H1 (cell line): ENCODE data around the gene EPB41L2. TPM values are rescaled to one million over a fixed set of nuclear protein-coding genes. Genes with fewer than 3 reads are reported as not detected.

Experiments
- CTCF ChIA-PET: fragments of 300-600 bp; sonication (Branson Sonifier 250); formaldehyde crosslinking; loops from one replicate; lab custom pipeline; 2021; ENCODE audit not compliant: partially characterized antibody; lab: Charles Lee
- POLR2A ChIA-PET: fragments of 300-600 bp; sonication (Branson Sonifier 250); formaldehyde crosslinking; loops from one replicate; lab custom pipeline; 2021; ENCODE audit warnings: inconsistent platforms; ENCODE audit not compliant: partially characterized antibody; lab: Charles Lee
- DNase-seq, 2 experiments: peaks; one replicate each; pipeline versions ENCODE4 v3.0.0 to v3.0.0-alpha.2; 2010 to 2022; ENCODE audit warnings: low spot score in 2 of 2, low read depth in 1 of 2, mixed read lengths in 1 of 2
- FAIRE-seq: peaks from 2 replicates; lab custom pipeline; 2011; peaks lifted over from hg19 to GRCh38; lab: Jason Lieb, UNC
- H2AFZ ChIP-seq: 2 replicates; pipeline ENCODE4 v1.8.1; 2012; ENCODE audit warnings: low read length, inconsistent platforms
- H2AK5ac ChIP-seq: 2 replicates; pipeline ENCODE4 v1.6.1; 2013; ENCODE audit warnings: low read depth, low read length
- H2BK120ac ChIP-seq: replicated peaks from 2 replicates; pipeline ENCODE3; 2013; ENCODE audit warnings: low read depth, low read length, inconsistent platforms
- H2BK12ac ChIP-seq: 2 replicates; pipeline ENCODE4 v1.6.1; 2013; ENCODE audit warnings: low read depth, low read length
- H2BK15ac ChIP-seq: 2 replicates; pipeline ENCODE4 v1.6.1; 2013; ENCODE audit warnings: low read length
- H2BK20ac ChIP-seq: 2 replicates; pipeline ENCODE4 v1.6.1; 2013; ENCODE audit warnings: low read length
- H2BK5ac ChIP-seq: 2 replicates; pipeline ENCODE4 v1.6.1; 2013; ENCODE audit warnings: low read depth, low read length
- H3K14ac ChIP-seq: 2 replicates; pipeline ENCODE4 v1.6.1; 2013; ENCODE audit warnings: inconsistent platforms; ENCODE audit not compliant: insufficient read length
- H3K18ac ChIP-seq: 2 replicates; pipeline ENCODE4 v1.6.1; 2013; ENCODE audit warnings: low read length; ENCODE audit errors: extremely low read depth
- H3K23ac ChIP-seq: 2 replicates; pipeline ENCODE4 v1.6.1; 2013; ENCODE audit warnings: inconsistent platforms; ENCODE audit not compliant: insufficient read length
- H3K23me2 ChIP-seq: 2 replicates; pipeline ENCODE4 v1.6.1; 2013; ENCODE audit warnings: low read depth, low read length
- H3K27ac ChIP-seq: 2 replicates; pipeline ENCODE4 v1.6.1; 2011; ENCODE audit warnings: low read depth, low read length, inconsistent platforms
- H3K27me3 ChIP-seq, 4 experiments: replicated peaks in 1 of 4; 1 replicate in 1 of 4; 2 replicates in 3 of 4; pipeline versions ENCODE4 v1.6.1 to v1.8.1; 2011 to 2013; ENCODE audit warnings: low read length in 3 of 4, mild to moderate bottlenecking in 3 of 4, inconsistent platforms in 2 of 4, mixed read lengths in 2 of 4, moderate library complexity in 1 of 4; ENCODE audit not compliant: control insufficient read depth in 3 of 4, insufficient read depth in 3 of 4; ENCODE audit errors: extremely low read depth in 1 of 4
- H3K36me3 ChIP-seq, 4 experiments: 2 replicates each; pipeline versions ENCODE4 v1.6.1 to v1.8.1; 2011 to 2013; ENCODE audit warnings: mild to moderate bottlenecking in 4 of 4, low read length in 3 of 4, moderate library complexity in 2 of 4, control low read depth in 1 of 4, inconsistent platforms in 1 of 4; ENCODE audit not compliant: insufficient read depth in 4 of 4, control insufficient read depth in 2 of 4
- H3K4ac ChIP-seq: replicated peaks from 2 replicates; pipeline ENCODE3; 2013; ENCODE audit warnings: low read length, low read depth, mixed read lengths, inconsistent platforms; ENCODE audit not compliant: insufficient read length
- H3K4me1 ChIP-seq, 4 experiments: replicated peaks in 1 of 4; 1 replicate in 1 of 4; 2 replicates in 3 of 4; pipeline versions ENCODE4 v1.6.1 to v1.8.1; 2011 to 2013; ENCODE audit warnings: low read length in 3 of 4, inconsistent platforms in 2 of 4, mixed read lengths in 1 of 4; ENCODE audit not compliant: insufficient read depth in 4 of 4, control insufficient read depth in 3 of 4
- H3K4me2 ChIP-seq, 2 experiments: 2 replicates each; pipeline versions ENCODE4 v1.6.1 to v1.8.1; 2011 to 2013; ENCODE audit warnings: low read depth in 2 of 2, low read length in 2 of 2, control low read depth in 1 of 2, inconsistent platforms in 1 of 2, mild to moderate bottlenecking in 1 of 2; ENCODE audit not compliant: insufficient read depth in 1 of 2
- H3K4me3 ChIP-seq, 4 experiments: fragments of 200-600, 300-600 bp in 1 of 4; sonication (generic), shearing (Covaris generic), sonication (Bioruptor Twin) in 1 of 4; 2 replicates each; pipeline versions ENCODE4 v1.5.1 to v1.8.1; 2011 to 2016; ENCODE audit warnings: low read length in 4 of 4, low read depth in 3 of 4, control low read depth in 2 of 4, inconsistent platforms in 2 of 4, mild to moderate bottlenecking in 2 of 4, mixed read lengths in 1 of 4, moderate library complexity in 1 of 4; ENCODE audit not compliant: insufficient read depth in 2 of 4; ENCODE audit errors: extremely low read depth in 1 of 4
- H3K56ac ChIP-seq: replicated peaks from 2 replicates; pipeline ENCODE3; 2013; ENCODE audit warnings: low read depth, mild to moderate bottlenecking, mixed read lengths, low read length, inconsistent platforms; ENCODE audit not compliant: insufficient read length
- H3K79me1 ChIP-seq: 2 replicates; pipeline ENCODE4 v1.6.1; 2013; ENCODE audit warnings: low read depth, low read length, control low read depth
- H3K79me2 ChIP-seq, 2 experiments: 2 replicates each; pipeline versions ENCODE4 v1.6.1 to v1.8.1; 2012 to 2013; ENCODE audit warnings: low read length in 2 of 2, mild to moderate bottlenecking in 2 of 2, inconsistent platforms in 1 of 2; ENCODE audit not compliant: insufficient read depth in 2 of 2, control insufficient read depth in 1 of 2
- H3K9ac ChIP-seq, 4 experiments: replicated peaks in 1 of 4; 1 replicate in 1 of 4; 2 replicates in 3 of 4; pipeline versions ENCODE4 v1.6.1 to v1.8.1; 2011 to 2013; ENCODE audit warnings: low read depth in 3 of 4, low read length in 3 of 4, control low read depth in 2 of 4, mild to moderate bottlenecking in 2 of 4, moderate library complexity in 2 of 4, inconsistent platforms in 1 of 4; ENCODE audit errors: extremely low read depth in 1 of 4
- H3K9me3 ChIP-seq, 2 experiments: 2 replicates each; pipeline versions ENCODE4 v1.6.1 to v1.8.1; 2012 to 2013; ENCODE audit warnings: mild to moderate bottlenecking in 2 of 2, moderate library complexity in 2 of 2, control low read depth in 1 of 2, inconsistent platforms in 1 of 2, low read depth in 1 of 2, low read length in 1 of 2, mixed read lengths in 1 of 2; ENCODE audit not compliant: insufficient read depth in 2 of 2
- H4K20me1 ChIP-seq, 2 experiments: replicated peaks in 1 of 2; 2 replicates each; pipeline versions ENCODE3 to v1.8.1; 2011 to 2013; ENCODE audit warnings: inconsistent platforms in 2 of 2, low read length in 2 of 2, mild to moderate bottlenecking in 1 of 2; ENCODE audit not compliant: insufficient read depth in 2 of 2, control insufficient read depth in 1 of 2
- H4K5ac ChIP-seq: 2 replicates; pipeline ENCODE4 v1.6.1; 2013; ENCODE audit warnings: low read length, low read depth, mixed read lengths, inconsistent platforms; ENCODE audit not compliant: insufficient read length
- H4K8ac ChIP-seq: 2 replicates; pipeline ENCODE4 v1.8.0; 2013; ENCODE audit warnings: mild to moderate bottlenecking, moderate library complexity, low read length, inconsistent platforms; ENCODE audit not compliant: insufficient read depth; ENCODE audit errors: extremely low read depth
- H4K91ac ChIP-seq: replicated peaks from 2 replicates; pipeline ENCODE3; 2013; ENCODE audit warnings: low read length, mixed read lengths, inconsistent platforms; ENCODE audit not compliant: insufficient read length
- ASH2L ChIP-seq: fragments of 200-600, 300-600 bp; sonication (generic); IDR thresholded peaks from one replicate; pipeline ENCODE4 v1.7.1; 2017; ENCODE audit warnings: low read length
- CBX8 ChIP-seq: fragments of 300-800, 300-1000 bp; sonication (generic); IDR thresholded peaks from 2 replicates; pipeline ENCODE4 v1.7.1; 2016; ENCODE audit warnings: low read depth, low read length, borderline replicate concordance
- CREB1 ChIP-seq: IDR thresholded peaks from 2 replicates; pipeline ENCODE4 v1.6.1; 2012; ENCODE audit warnings: inconsistent platforms
- E2F6 ChIP-seq: IDR thresholded peaks from 2 replicates; pipeline ENCODE4 v1.6.1; 2012; ENCODE audit warnings: inconsistent platforms
- HDAC6 ChIP-seq: IDR thresholded peaks from one replicate; pipeline ENCODE4 v1.7.1; 2012; ENCODE audit warnings: low read depth, mild to moderate bottlenecking, inconsistent platforms, low read length, moderate library complexity
- JUN ChIP-seq: IDR thresholded peaks from 2 replicates; pipeline ENCODE4 v1.6.1; 2011; ENCODE audit warnings: low read depth, mild to moderate bottlenecking, improper control_type of control experiment, low read length
- MAFK ChIP-seq: IDR thresholded peaks from 2 replicates; pipeline ENCODE4 v1.6.1; 2012; ENCODE audit warnings: low read depth, mild to moderate bottlenecking, improper control_type of control experiment, low read length
- POLR2A ChIP-seq, 2 experiments: IDR thresholded peaks; 1 replicate in 1 of 2; 2 replicates in 1 of 2; pipeline ENCODE4 v1.6.1; 2011; ENCODE audit warnings: low read depth in 2 of 2, low read length in 2 of 2, mild to moderate bottlenecking in 2 of 2; ENCODE audit errors: control extremely low read depth in 1 of 2
- POLR2AphosphoS5 ChIP-seq: IDR thresholded peaks from 2 replicates; pipeline ENCODE4 v1.6.1; 2011; ENCODE audit warnings: low read depth, low read length
- RAD21 ChIP-seq, 2 experiments: IDR thresholded peaks in 1 of 2; conservative IDR thresholded peaks in 1 of 2; 2 replicates each; pipeline ENCODE4 v1.6.1; 2011; ENCODE audit warnings: low read depth in 2 of 2, low read length in 2 of 2, improper control_type of control experiment in 1 of 2, inconsistent platforms in 1 of 2, mild to moderate bottlenecking in 1 of 2, moderate library complexity in 1 of 2
- SAP30 ChIP-seq: fragments of 300-600 bp; sonication (generic); IDR thresholded peaks from 2 replicates; pipeline ENCODE4 v1.7.1; 2012; ENCODE audit warnings: low read length, moderate library complexity, mild to moderate bottlenecking, inconsistent platforms; ENCODE audit not compliant: insufficient read depth, insufficient replicate concordance
- SIX5 ChIP-seq: IDR thresholded peaks from 2 replicates; pipeline ENCODE4 v1.6.1; 2011; ENCODE audit warnings: mild to moderate bottlenecking, low read depth, low read length
- TAF1 ChIP-seq: IDR thresholded peaks from 2 replicates; pipeline ENCODE4 v1.6.1; 2011; ENCODE audit warnings: mild to moderate bottlenecking, low read depth, low read length
- USF2 ChIP-seq: IDR thresholded peaks from 2 replicates; pipeline ENCODE4 v1.6.1; 2011; ENCODE audit warnings: low read length, improper control_type of control experiment
- WGBS, 2 experiments: shearing (Covaris generic) in 1 of 2; methylation state at CpG; one replicate each; pipeline versions ENCODE4 v1.1.6 to v1.1.7; 2013 to 2015; ENCODE audit warnings: low lambda C conversion rate in 2 of 2, mixed read lengths in 2 of 2, inconsistent platforms in 1 of 2, low coverage in 1 of 2, missing lambda C conversion rate in 1 of 2; ENCODE audit not compliant: insufficient replicate concordance in 2 of 2, insufficient coverage in 1 of 2, insufficient read length in 1 of 2; ENCODE audit errors: extremely low coverage in 1 of 2, missing lambda C conversion rate in 1 of 2; 5-methylcytosine and 5-hydroxymethylcytosine counted together
- polyA plus RNA-seq, 7 experiments: library from polyadenylated mRNA; depleted of rRNA in 3 of 7; stranded (reverse) in 5 of 7; unstranded in 2 of 7; fragments of >200 nt in 5 of 7; fragments of 200-250 nt in 2 of 7; gene quantifications; 1 replicate in 5 of 7; 2 replicates in 1 of 7; 4 replicates in 1 of 7; pipeline versions ENCODE4 v1.2.1 to v1.2.3, GENCODE V29; 2011 to 2013; ENCODE audit warnings: missing spikeins in 2 of 7, mixed read lengths in 2 of 7
- total RNA-seq: library from RNA; stranded (reverse); fragmentation: NEBNext Ultra II Directional; extraction: Animal tissue kit (Norgen Biotek cat#: 25700); gene quantifications from 2 replicates; pipeline ENCODE4 v1.2.1, GENCODE V29; 2021

The EPB41L2 gene
- total and polyA plus RNA-seq, 2 of the 8 experiments (the other 6 are each of a cell fraction or from before 2014, with no cell fraction given), result 22.5 to 123 TPM

- H3K9me3 ChIP-seq, result no peaks in the 10 kb centered on the region
- H2BK20ac ChIP-seq, result no peak overlapping the region
- H2BK15ac ChIP-seq, result no peak overlapping the region
- no peaks in the 10 kb centered on the region; a peak in 1 of 7 replicates for H3K4me1 ChIP-seq
- no peak overlapping the region for H3K9ac ChIP-seq
- no peak overlapping the region for H4K91ac ChIP-seq
- H2BK120ac ChIP-seq, result no peak overlapping the region
- peaks cover 0 to 69% of the 10 kb centered on the region in 2 experiments; a peak in 2 of 4 replicates for H3K79me2 ChIP-seq
- no peaks in the 10 kb centered on the region for H3K36me3 ChIP-seq
- no peak overlapping the region for H4K5ac ChIP-seq
- no peak overlapping the region for H3K18ac ChIP-seq
- CTCF ChIA-PET, result no interaction called here
- H3K4ac ChIP-seq, result no peak overlapping the region
- no peaks in the 10 kb centered on the region for H3K27me3 ChIP-seq
- no peaks in the 10 kb centered on the region for H3K23me2 ChIP-seq
- no peak overlapping the region for H3K56ac ChIP-seq
- no peak overlapping the region for H3K23ac ChIP-seq
- peaks cover 3% of the 10 kb centered on the region; the same call in 1 of the 2 replicates for H3K79me1 ChIP-seq
- H4K20me1 ChIP-seq, result peaks cover 2% of the 10 kb centered on the region in 2 experiments
- POLR2A ChIA-PET, result no interaction called here
- FAIRE-seq, result no peak
- no peak overlapping the region for H2BK12ac ChIP-seq
- H3K27ac ChIP-seq, result no peak overlapping the region
- no peak overlapping the region for H3K4me3 ChIP-seq
- H2AK5ac ChIP-seq, result no peak overlapping the region
- no peak for DNase-seq
- WGBS, 2 experiments, result 88% methylated on average over 4 of the region's 4 CpGs; no CpG with 5 or more reads in 1 of the 2 experiments
- no peak overlapping the region for H2AFZ ChIP-seq
- no peak overlapping the region for H3K14ac ChIP-seq
- H2BK5ac ChIP-seq, result no peak overlapping the region
- no peak overlapping the region for H4K8ac ChIP-seq
- H3K4me2 ChIP-seq, result no peak overlapping the region
- no peak for TF ChIP-seq CBX8
- TF ChIP-seq CREB1, result no peak
- TF ChIP-seq POLR2AphosphoS5, result no peak
- no peak for TF ChIP-seq E2F6
- TF ChIP-seq MAFK, result no peak
- no peak for TF ChIP-seq HDAC6
- no peak for TF ChIP-seq SIX5
- TF ChIP-seq POLR2A (IDR thresholded peaks at IDR 0.05; ENCODE audit: control extremely low read depth in 1 of 2, low read depth in 2 of 2, low read length in 2 of 2), result no peak
- TF ChIP-seq USF2, result no peak
- no peak for TF ChIP-seq ASH2L
- TF ChIP-seq TAF1, result no peak
- TF ChIP-seq JUN, result no peak
- no peak for TF ChIP-seq SAP30
- no peak for TF ChIP-seq RAD21 (IDR thresholded peaks at IDR 0.05 in 1 of 2, conservative IDR thresholded peaks at IDR 0.05 in 1 of 2; ENCODE audit: low read depth in 2 of 2, low read length in 2 of 2)
These were observed 22.2 kb downstream of the EPB41L2 start for GRCh38 chr6:131040866-131041265.
